Stomach smooth muscle (tissue), 2 donors: ENCODE data around the gene ISX.

ENCODE experiments used
- H3K27ac ChIP-seq: one replicate; pipeline ENCODE4 v1.7.0; 2013; ENCODE audit warnings: mild to moderate bottlenecking, low read length, inconsistent platforms
- H3K27me3 ChIP-seq, 2 donors: one replicate each; pipeline ENCODE4 v1.7.0; 2013; ENCODE audit warnings: low read length in 2 of 2; ENCODE audit not compliant: insufficient read depth in 2 of 2, control insufficient read depth in 1 of 2
- H3K36me3 ChIP-seq, 2 donors: one replicate each; pipeline ENCODE4 v1.7.0; 2013; ENCODE audit warnings: low read length in 2 of 2; ENCODE audit not compliant: control insufficient read depth in 2 of 2, insufficient read depth in 2 of 2
- H3K4me1 ChIP-seq: one replicate; pipeline ENCODE4 v1.7.0; 2013; ENCODE audit warnings: low read length; ENCODE audit not compliant: control insufficient read depth, insufficient read depth
- H3K4me3 ChIP-seq, 2 donors: one replicate each; pipeline ENCODE4 v1.7.0; 2013; ENCODE audit warnings: low read length in 2 of 2
- H3K9ac ChIP-seq, 2 donors: one replicate each; pipeline ENCODE4 v1.7.0; 2013; ENCODE audit warnings: low read length in 2 of 2, mild to moderate bottlenecking in 1 of 2
- H3K9me3 ChIP-seq, 2 donors: one replicate each; pipeline ENCODE4 v1.7.0; 2013; ENCODE audit warnings: low read length in 2 of 2; ENCODE audit not compliant: control insufficient read depth in 2 of 2
- donor health status: healthy.
- donor health status: Pancreatic carcinoma.

Gene ISX

DNA sequence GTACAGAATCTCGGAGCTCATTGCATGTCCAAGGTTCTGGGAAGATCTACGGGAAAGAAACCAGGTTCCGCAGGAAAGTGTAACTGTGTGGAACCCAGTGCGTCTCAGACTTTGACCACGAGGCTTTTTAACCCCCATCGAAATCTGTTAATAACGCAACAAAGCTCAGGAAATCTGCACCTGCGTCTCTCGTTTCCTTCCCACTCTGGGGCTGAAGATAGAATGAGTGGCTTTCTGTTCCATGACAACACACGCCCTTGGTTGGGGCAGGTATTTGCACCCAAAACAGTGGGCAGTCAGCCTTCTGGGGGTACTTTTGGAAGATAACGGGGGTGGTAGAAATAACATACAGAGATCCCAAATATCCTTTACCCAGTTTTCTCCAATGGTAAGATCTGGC lies 38.5 kb downstream of the ISX start:
- Histone ChIP-seq H3K9ac (no peak overlapping the region), H3K9me3 (peaks cover 9% of the 10 kb centered on the region in 2 donors), H3K4me1 (no peaks in the 10 kb centered on the region), H3K27me3 (peaks cover 3 to 11% of the 10 kb centered on the region in 2 donors), H3K36me3 (no peaks in the 10 kb centered on the region), H3K27ac (no peak overlapping the region), H3K4me3 (no peak overlapping the region)

- Histone ChIP-seq H3K27me3 (peaks cover 3 to 5% of the 10 kb centered on the region in 2 donors), H3K4me3 (no peak overlapping the region), H3K9me3 (peaks cover 5 to 12% of the 10 kb centered on the region in 2 donors), H3K36me3 (no peaks in the 10 kb centered on the region), H3K9ac (no peak overlapping the region), H3K4me1 (no peaks in the 10 kb centered on the region), H3K27ac (no peak overlapping the region)
Observed at GRCh38 chr22:35109616-35110015, 43.7 kb downstream of the ISX start.

GRCh38 chr22:35111244-35111643 lies 45.3 kb downstream of the ISX start:
- H3K9ac ChIP-seq: no peak overlapping the region
- H3K4me3 ChIP-seq: no peak overlapping the region
- no peak overlapping the region for H3K27ac ChIP-seq
- peaks cover 3 to 5% of the 10 kb centered on the region in 2 donors for H3K27me3 ChIP-seq
- H3K9me3 ChIP-seq: peaks cover 5 to 12% of the 10 kb centered on the region in 2 donors
- no peaks in the 10 kb centered on the region for H3K36me3 ChIP-seq
- no peaks in the 10 kb centered on the region for H3K4me1 ChIP-seq

- H3K9me3 ChIP-seq: peaks cover 3 to 10% of the 10 kb centered on the region in 2 donors
- H3K4me1 ChIP-seq: no peaks in the 10 kb centered on the region
- no peak overlapping the region for H3K4me3 ChIP-seq
- H3K27me3 ChIP-seq: peaks cover 3 to 5% of the 10 kb centered on the region in 2 donors
- no peaks in the 10 kb centered on the region for H3K36me3 ChIP-seq
- no peak overlapping the region for H3K27ac ChIP-seq
- H3K9ac ChIP-seq: no peak overlapping the region
Observed at GRCh38 chr22:35113341-35113740, 47.4 kb downstream of the ISX start.

DNA sequence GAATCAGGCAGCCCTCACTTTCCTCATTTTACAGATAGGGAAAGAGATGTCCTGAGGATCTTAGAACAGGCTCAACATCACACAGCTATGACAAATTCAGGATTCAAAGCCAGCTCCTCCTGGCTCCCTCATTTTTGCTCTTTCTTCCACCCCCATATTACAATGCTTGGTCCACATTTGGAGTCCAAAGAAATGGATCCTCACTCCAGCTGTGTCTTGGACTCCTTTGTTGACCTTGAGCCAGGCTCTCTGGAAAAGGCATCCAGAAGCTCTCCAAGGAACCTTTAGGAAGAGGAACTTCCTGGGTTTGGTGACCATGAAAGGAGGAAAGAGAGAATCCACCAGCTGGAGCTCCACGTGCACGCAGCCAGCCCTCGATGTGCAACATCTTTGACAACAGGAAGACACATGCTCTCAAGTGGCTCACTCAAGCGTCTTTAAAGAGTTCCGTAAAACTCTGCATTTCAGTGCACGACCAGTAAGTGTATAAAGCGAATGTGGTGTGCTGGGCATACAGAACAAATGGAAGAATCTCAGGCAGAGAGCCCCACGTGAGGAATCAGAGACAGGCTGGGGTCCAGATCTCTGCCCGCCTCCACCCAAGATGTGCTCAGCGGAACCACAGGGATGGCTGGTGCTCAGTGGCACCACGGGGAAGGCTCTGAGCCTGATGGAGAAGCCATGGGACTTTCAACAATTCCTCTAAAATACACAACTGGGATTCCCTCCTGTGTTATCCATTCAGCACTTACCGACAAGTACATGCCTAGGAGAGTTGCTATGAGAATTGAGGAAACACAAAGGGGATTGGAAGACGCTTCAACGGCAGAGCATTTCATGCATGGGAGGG lies 48.4 kb downstream of the ISX start:
- Histone ChIP-seq H3K36me3 (no peaks in the 10 kb centered on the region), H3K4me3 (no peak overlapping the region), H3K9ac (no peak overlapping the region), H3K27ac (no peak overlapping the region), H3K9me3 (peaks cover 0 to 4% of the 10 kb centered on the region in 2 donors), H3K27me3 (no peaks in the 10 kb centered on the region), H3K4me1 (no peaks in the 10 kb centered on the region)

DNA sequence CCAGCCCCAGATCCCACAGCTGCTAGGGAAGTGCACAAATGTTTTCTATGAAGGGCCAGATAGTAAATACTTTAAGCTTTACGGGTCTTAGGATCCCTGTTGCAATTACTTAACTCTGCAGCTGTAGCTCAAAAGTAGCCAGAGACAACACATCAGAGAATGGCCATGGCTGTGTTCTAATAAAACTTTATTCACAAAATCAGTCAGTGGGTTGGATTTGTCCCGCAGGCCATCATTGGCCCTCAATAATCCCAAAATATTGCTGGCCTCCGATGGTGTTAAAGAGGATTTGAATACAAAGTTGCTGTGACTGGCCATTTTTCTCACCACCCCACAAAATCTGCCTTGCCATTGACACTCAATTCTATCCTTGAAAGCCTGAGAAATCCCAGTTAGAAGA lies 49.6 kb downstream of the ISX start:
- H3K27me3 ChIP-seq: no peaks in the 10 kb centered on the region
- no peaks in the 10 kb centered on the region for H3K36me3 ChIP-seq
- no peak overlapping the region for H3K27ac ChIP-seq
- H3K4me3 ChIP-seq: no peak overlapping the region
- no peaks in the 10 kb centered on the region for H3K4me1 ChIP-seq
- peaks cover 0 to 3% of the 10 kb centered on the region in 2 donors for H3K9me3 ChIP-seq
- H3K9ac ChIP-seq: no peak overlapping the region

- Histone ChIP-seq H3K9ac (no peak overlapping the region), H3K27ac (no peak overlapping the region), H3K36me3 (no peaks in the 10 kb centered on the region), H3K9me3 (peaks cover 0 to 3% of the 10 kb centered on the region in 2 donors), H3K4me3 (no peak overlapping the region), H3K4me1 (no peaks in the 10 kb centered on the region), H3K27me3 (no peaks in the 10 kb centered on the region)
Observed at GRCh38 chr22:35116269-35116668, 50.3 kb downstream of the ISX start.

DNA sequence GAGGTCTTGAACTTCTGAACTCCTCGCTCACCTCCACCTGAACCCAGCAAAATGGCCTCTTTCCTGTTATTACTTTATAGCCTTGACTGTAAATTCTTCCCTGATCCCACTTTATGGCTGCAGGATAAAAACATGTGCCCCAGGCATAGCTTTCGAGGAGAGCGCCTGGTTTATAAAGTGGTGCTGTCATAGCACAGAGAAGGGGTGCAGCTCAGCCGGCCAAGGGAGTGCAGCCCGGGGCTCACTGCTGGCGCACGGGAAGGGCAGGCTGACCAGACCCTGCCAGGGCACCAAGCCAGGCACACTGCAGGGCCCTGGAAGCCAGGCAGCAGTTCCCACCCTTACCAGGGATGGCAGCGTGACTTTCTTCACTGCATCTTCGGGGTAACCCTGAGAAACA lies 50.9 kb downstream of the ISX start:
- no peak overlapping the region for H3K9ac ChIP-seq
- no peaks in the 10 kb centered on the region for H3K9me3 ChIP-seq
- no peak overlapping the region for H3K27ac ChIP-seq
- H3K4me1 ChIP-seq: no peaks in the 10 kb centered on the region
- H3K27me3 ChIP-seq: no peaks in the 10 kb centered on the region
- H3K36me3 ChIP-seq: no peaks in the 10 kb centered on the region
- no peak overlapping the region for H3K4me3 ChIP-seq

DNA sequence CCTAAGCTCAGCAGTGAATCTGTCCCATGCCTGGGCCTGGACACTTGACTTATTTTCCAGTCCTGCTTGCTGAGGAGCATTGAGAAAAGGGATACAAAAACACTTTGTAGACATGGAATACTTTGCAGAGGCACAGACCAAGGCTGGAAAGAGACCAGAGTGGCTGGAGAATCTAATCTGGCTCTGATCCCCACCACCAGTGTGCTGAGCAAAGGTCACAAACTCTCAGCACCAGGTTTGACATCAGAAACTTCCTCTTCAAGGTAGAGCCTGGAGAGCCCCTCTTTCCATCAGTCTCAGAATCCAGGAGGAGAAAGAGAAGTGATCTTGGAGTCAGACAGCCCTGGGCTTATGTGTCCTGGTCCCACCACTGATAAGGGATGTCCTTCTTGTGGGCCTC lies 53.5 kb downstream of the ISX start:
- no peaks in the 10 kb centered on the region for H3K27me3 ChIP-seq
- H3K4me1 ChIP-seq: no peaks in the 10 kb centered on the region
- no peak overlapping the region for H3K9ac ChIP-seq
- H3K9me3 ChIP-seq: no peaks in the 10 kb centered on the region
- no peaks in the 10 kb centered on the region for H3K36me3 ChIP-seq
- no peak overlapping the region for H3K4me3 ChIP-seq
- H3K27ac ChIP-seq: no peak overlapping the region

GRCh38 chr22:35124691-35125219 lies 58.8 kb downstream of the ISX start:
- no peak overlapping the region for H3K9ac ChIP-seq
- no peak overlapping the region for H3K27ac ChIP-seq
- no peaks in the 10 kb centered on the region for H3K36me3 ChIP-seq
- H3K4me3 ChIP-seq: no peak overlapping the region
- H3K9me3 ChIP-seq: no peaks in the 10 kb centered on the region
- H3K27me3 ChIP-seq: peaks cover 0 to 7% of the 10 kb centered on the region in 2 donors
- H3K4me1 ChIP-seq: no peaks in the 10 kb centered on the region

- Histone ChIP-seq H3K9me3 (no peaks in the 10 kb centered on the region), H3K9ac (no peak overlapping the region), H3K27me3 (peaks cover 0 to 7% of the 10 kb centered on the region in 2 donors), H3K27ac (no peak overlapping the region), H3K4me3 (no peak overlapping the region), H3K4me1 (no peaks in the 10 kb centered on the region), H3K36me3 (no peaks in the 10 kb centered on the region)
Observed at GRCh38 chr22:35126993-35127392, 61.0 kb downstream of the ISX start.
